GM12878 (cell line): ENCODE measurements around the gene CFAP157. TPM values are rescaled to one million over a fixed set of nuclear protein-coding genes. Genes with fewer than 3 reads are reported as not detected.
A peak's percentile ranks its signal among the peaks of the same experiment; 100 is the strongest.

Experiments
- ASH2L ChIP-seq: fragments of 300-600, 200-600 bp; sonication (generic); IDR thresholded peaks from 2 replicates; pipeline ENCODE4 v1.6.1; 2017; ENCODE audit warnings: low read depth, mild to moderate bottlenecking, borderline replicate concordance
- BACH1 ChIP-seq: fragments of 450-650 bp; IDR thresholded peaks from 2 replicates; pipeline ENCODE4 v1.6.1; 2017; ENCODE audit warnings: mild to moderate bottlenecking, borderline replicate concordance
- CEBPZ ChIP-seq: fragments of 150-350 bp; IDR thresholded peaks from 2 replicates; pipeline ENCODE4 v1.6.1; 2016; ENCODE audit warnings: low read depth, low read length
- CHD2 ChIP-seq: IDR thresholded peaks from 2 replicates; pipeline ENCODE4 v1.6.1; 2011; ENCODE audit warnings: low read depth, low read length, improper control_type of control experiment, borderline replicate concordance
- CREM ChIP-seq: IDR thresholded peaks from 2 replicates; pipeline ENCODE4 v1.6.1; 2014; ENCODE audit warnings: antibody characterized with exemption, low read depth
- ETV6 ChIP-seq, 2 experiments: fragments of 450-650 bp in 1 of 2; IDR thresholded peaks in 1 of 2; conservative IDR thresholded peaks in 1 of 2; 2 replicates each; pipeline ENCODE4 v1.6.1; 2014; ENCODE audit warnings: antibody characterized with exemption in 1 of 2, borderline replicate concordance in 1 of 2, low read depth in 1 of 2, mild to moderate bottlenecking in 1 of 2, moderate library complexity in 1 of 2
- FOXK2 ChIP-seq: fragments of 450-650 bp; IDR thresholded peaks from 2 replicates; pipeline ENCODE4 v1.6.1; 2017; ENCODE audit warnings: mild to moderate bottlenecking, moderate library complexity
- HDGF ChIP-seq: fragments of 450-650 bp; IDR thresholded peaks from 2 replicates; pipeline ENCODE4 v1.6.1; 2016; ENCODE audit warnings: antibody characterized with exemption
- IKZF1 ChIP-seq: fragments of 450-650 bp; conservative IDR thresholded peaks from 2 replicates; pipeline ENCODE4 v1.6.1; 2017; ENCODE audit warnings: antibody characterized with exemption, mild to moderate bottlenecking
- IKZF2 ChIP-seq, 2 experiments: fragments of 450-650 bp; IDR thresholded peaks; 2 replicates each; pipeline ENCODE4 v1.6.1; 2017; ENCODE audit warnings: mild to moderate bottlenecking in 2 of 2, moderate library complexity in 2 of 2
- IRF4 ChIP-seq: IDR thresholded peaks from 2 replicates; pipeline ENCODE4 v1.6.1; 2011; ENCODE audit warnings: low read depth, low read length
- JUNB ChIP-seq: IDR thresholded peaks from 2 replicates; pipeline ENCODE4 v1.6.1; 2016; ENCODE audit warnings: antibody characterized with exemption, mild to moderate bottlenecking
- NR2F1 ChIP-seq: fragments of 450-650 bp; conservative IDR thresholded peaks from 2 replicates; pipeline ENCODE4 v1.6.1; 2017; ENCODE audit warnings: mild to moderate bottlenecking
- PAX8 ChIP-seq: fragments of 450-650 bp; IDR thresholded peaks from 2 replicates; pipeline ENCODE4 v1.6.1; 2017; ENCODE audit warnings: mild to moderate bottlenecking, moderate library complexity
- PKNOX1 ChIP-seq: fragments of 450-650 bp; IDR thresholded peaks from 2 replicates; pipeline ENCODE4 v1.6.1; 2016; ENCODE audit warnings: mild to moderate bottlenecking
- RAD21 ChIP-seq: IDR thresholded peaks from 2 replicates; pipeline ENCODE4 v1.6.1; 2011; ENCODE audit warnings: mild to moderate bottlenecking, low read depth, low read length, moderate library complexity; ENCODE audit not compliant: insufficient read depth
- RAD51 ChIP-seq: fragments of 450-650 bp; IDR thresholded peaks from 2 replicates; pipeline ENCODE4 v1.6.1; 2016; ENCODE audit warnings: moderate library complexity, mild to moderate bottlenecking, inconsistent platforms
- TAF1 ChIP-seq: IDR thresholded peaks from 2 replicates; pipeline ENCODE4 v1.6.1; 2011; ENCODE audit warnings: mild to moderate bottlenecking, low read depth, low read length, borderline replicate concordance
- TBL1XR1 ChIP-seq: IDR thresholded peaks from 2 replicates; pipeline ENCODE4 v1.6.1; 2012; ENCODE audit warnings: low read depth, low read length, improper control_type of control experiment
- USF1 ChIP-seq: IDR thresholded peaks from 2 replicates; pipeline ENCODE4 v1.6.1; 2011; ENCODE audit warnings: borderline replicate concordance, low read depth, mild to moderate bottlenecking, moderate library complexity, mixed read lengths, low read length; ENCODE audit not compliant: insufficient read depth; ENCODE audit errors: extremely low read length
- YY1 ChIP-seq: IDR thresholded peaks from 2 replicates; pipeline ENCODE4 v1.6.1; 2011; ENCODE audit warnings: low read depth, mild to moderate bottlenecking, low read length
- polyA plus RNA-seq, 11 experiments: library from polyadenylated mRNA; depleted of rRNA in 4 of 11; unstranded in 6 of 11; stranded (reverse) in 5 of 11; fragments of >200 nt; fragmentation: Nextera tagmentation in 4 of 11; fragmentation: Illumina TruSeq in 1 of 11; extraction: Ambion mirVana in 4 of 11; extraction: Trizol in 1 of 11; gene quantifications; 1 replicate in 1 of 11; 2 replicates in 10 of 11; pipeline versions ENCODE4 v1.2.1 to v1.2.3, GENCODE V29; 2011 to 2016; ENCODE audit warnings: inconsistent platforms in 2 of 11, missing spikeins in 2 of 11, low read depth in 1 of 11
- total RNA-seq, 4 experiments: library from RNA; depleted of rRNA in 3 of 4; stranded (reverse); fragments of >200 nt in 3 of 4; fragmentation: Illumina TruSeq in 1 of 4; extraction: Trizol in 1 of 4; gene quantifications; 2 replicates each; pipeline versions ENCODE4 v1.2.1 to v1.2.3, GENCODE V29; 2013 to 2021
- TF ChIP-seq, protein P1 (sequence below): fragments of 450-650 bp; IDR thresholded peaks from 2 replicates; pipeline ENCODE4 v1.6.1; 2017; ENCODE audit warnings: mild to moderate bottlenecking, low read depth, inconsistent platforms; ENCODE audit not compliant: poor library complexity, severe bottlenecking
- TF ChIP-seq, protein P2 (sequence below): IDR thresholded peaks from 2 replicates; pipeline ENCODE4 v1.6.1; 2012; ENCODE audit warnings: low read depth, low read length, improper control_type of control experiment

The CFAP157 gene
- total and polyA plus RNA-seq, 10 of the 15 experiments (the other 5 are each of a cell fraction or from before 2014, with no cell fraction given), result 0.08 to 0.72 TPM; not detected in 8

DNA sequence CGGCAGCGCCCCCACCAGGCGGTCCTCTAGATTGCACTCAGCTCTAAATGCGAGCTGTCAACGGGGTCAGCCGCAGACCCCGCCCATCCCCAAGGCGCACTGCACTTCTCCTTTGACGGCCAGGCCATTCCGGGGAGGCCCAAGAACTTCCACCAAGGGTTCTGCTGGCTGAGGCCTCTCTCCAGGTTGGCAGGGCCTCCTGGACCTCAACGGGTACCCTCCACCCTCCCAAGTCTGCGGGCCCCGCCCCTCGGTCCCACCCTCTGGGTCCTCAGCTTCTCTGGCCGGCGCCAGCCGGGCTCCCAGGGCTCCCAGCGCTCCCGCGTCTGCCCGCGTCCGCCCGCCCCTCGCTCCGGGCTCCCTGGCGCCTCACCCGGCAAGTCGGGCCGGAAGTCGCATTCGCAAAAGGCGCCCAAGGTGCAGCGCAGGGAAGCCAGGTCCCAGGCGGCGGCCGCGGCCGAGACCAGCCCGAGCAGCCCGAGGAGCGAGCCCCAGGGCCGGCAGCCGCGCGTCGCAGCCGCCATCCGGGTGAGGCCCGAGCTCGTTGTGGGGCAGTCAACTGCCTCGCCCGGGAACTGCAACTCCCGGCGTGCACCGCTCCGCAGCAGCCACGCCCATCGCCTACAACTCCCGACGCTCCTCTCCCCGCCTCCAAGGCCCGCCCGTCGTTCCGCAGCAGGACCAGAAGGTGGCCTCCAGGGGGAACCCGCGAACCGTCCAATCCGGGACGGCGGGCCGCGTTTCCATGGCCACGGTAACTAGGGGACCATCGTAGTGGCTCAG lies 28.1 kb downstream of the CFAP157 start, which contains the start of gene TOR2A (continued):
- no peak for TF ChIP-seq ETV6 (conservative IDR thresholded peaks at IDR 0.05 in 1 of 2, IDR thresholded peaks at IDR 0.05 in 1 of 2; ENCODE audit: borderline replicate concordance in 1 of 2, low read depth in 1 of 2)
- TF ChIP-seq PAX8, result no peak
- peak; percentile 98 for TF ChIP-seq IKZF1
- TF ChIP-seq NR2F1, result peak; percentile 66
- TF ChIP-seq RAD21, result peak; percentile 96
- TF ChIP-seq IKZF2 (IDR thresholded peaks at IDR 0.05), result no peak
- TF ChIP-seq JUNB, result no peak
- TF ChIP-seq IRF4, result 0 out of 2 replicates have a peak, but pooled peaks have one; percentile 15
- TF ChIP-seq CEBPZ, result no peak
- TF ChIP-seq PKNOX1, result peak; percentile 66
- no peak for TF ChIP-seq ASH2L
- TF ChIP-seq CHD2, result peak; percentile 88
- no peak for TF ChIP-seq RAD51
- peak; percentile 88 for TF ChIP-seq BACH1
- TF ChIP-seq TAF1, result peak; percentile 79; the same call in 1 of the 2 replicates
- 0 out of 2 replicates have a peak, but pooled peaks have one; percentile 33 for TF ChIP-seq FOXK2
- peak; percentile 90 for TF ChIP-seq CREM
- no peak for TF ChIP-seq USF1
- TF ChIP-seq TBL1XR1, result peak; percentile 71; the same call in 1 of the 2 replicates
- TF ChIP-seq HDGF, result 0 out of 2 replicates have a peak, but pooled peaks have one; percentile 25
- TF ChIP-seq, protein P1, sequence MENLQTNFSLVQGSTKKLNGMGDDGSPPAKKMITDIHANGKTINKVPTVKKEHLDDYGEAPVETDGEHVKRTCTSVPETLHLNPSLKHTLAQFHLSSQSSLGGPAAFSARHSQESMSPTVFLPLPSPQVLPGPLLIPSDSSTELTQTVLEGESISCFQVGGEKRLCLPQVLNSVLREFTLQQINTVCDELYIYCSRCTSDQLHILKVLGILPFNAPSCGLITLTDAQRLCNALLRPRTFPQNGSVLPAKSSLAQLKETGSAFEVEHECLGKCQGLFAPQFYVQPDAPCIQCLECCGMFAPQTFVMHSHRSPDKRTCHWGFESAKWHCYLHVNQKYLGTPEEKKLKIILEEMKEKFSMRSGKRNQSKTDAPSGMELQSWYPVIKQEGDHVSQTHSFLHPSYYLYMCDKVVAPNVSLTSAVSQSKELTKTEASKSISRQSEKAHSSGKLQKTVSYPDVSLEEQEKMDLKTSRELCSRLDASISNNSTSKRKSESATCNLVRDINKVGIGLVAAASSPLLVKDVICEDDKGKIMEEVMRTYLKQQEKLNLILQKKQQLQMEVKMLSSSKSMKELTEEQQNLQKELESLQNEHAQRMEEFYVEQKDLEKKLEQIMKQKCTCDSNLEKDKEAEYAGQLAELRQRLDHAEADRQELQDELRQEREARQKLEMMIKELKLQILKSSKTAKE, result no peak
- TF ChIP-seq, protein P2, sequence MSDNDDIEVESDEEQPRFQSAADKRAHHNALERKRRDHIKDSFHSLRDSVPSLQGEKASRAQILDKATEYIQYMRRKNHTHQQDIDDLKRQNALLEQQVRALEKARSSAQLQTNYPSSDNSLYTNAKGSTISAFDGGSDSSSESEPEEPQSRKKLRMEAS, result peak; percentile 69
- TF ChIP-seq YY1, result peak; percentile 83
